Hematopoietic multipotent progenitor cell treated with erythropoietin and hydrocortisone succinate and interleukin-3 and kit ligand, for 8 days (in vitro differentiated cells): ENCODE results near the gene PSPC1.

ENCODE experiments used
- DNase-seq: peaks from one replicate; pipeline ENCODE4 v3.0.0-alpha.2; 2015

PSPC1 gene

DNA sequence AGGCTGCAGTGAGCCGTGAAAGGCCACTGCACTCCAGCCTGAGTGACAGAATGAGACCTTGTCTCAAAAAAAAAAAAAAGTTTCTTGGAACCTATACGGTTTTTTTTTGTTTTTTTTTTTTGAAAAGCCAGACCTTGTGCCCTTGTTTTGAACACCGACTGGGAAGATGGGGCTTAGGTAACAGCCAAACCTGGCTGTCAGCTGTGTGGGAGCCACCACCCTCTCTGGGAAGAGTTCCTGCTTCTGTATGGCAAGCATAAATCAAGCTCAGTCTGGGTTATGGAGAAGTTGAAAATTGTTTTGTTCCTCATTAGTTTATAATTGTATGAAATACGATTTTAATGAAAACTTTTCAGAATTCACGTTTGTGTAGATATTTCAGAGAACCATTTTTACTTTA lies 109.8 kb downstream of the PSPC1 start:
- DNase-seq = no peak

DNA sequence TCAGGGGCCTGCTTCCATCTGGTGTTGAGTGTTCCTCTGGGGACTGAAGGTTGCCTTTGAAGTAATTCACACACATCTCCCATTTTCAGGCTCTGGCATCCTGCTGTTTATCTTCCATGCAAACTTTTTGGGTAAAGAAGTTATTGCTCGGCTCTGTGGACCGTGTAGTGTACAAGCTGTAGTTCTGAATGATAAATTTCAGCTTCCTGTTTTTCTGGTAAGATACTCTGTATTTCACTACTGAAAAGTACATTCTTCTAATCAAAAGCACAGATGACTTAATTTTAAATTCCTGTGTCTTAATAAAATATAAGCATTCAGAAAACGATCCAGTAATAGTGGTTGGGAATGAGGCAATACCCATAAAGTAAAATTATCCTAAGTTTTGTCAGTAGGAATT lies 112.6 kb downstream of the PSPC1 start:
- no peak for DNase-seq

- DNase-seq = no peak
These were observed 114.0 kb downstream of the PSPC1 start for GRCh38 chr13:19668778-19669177.

DNA sequence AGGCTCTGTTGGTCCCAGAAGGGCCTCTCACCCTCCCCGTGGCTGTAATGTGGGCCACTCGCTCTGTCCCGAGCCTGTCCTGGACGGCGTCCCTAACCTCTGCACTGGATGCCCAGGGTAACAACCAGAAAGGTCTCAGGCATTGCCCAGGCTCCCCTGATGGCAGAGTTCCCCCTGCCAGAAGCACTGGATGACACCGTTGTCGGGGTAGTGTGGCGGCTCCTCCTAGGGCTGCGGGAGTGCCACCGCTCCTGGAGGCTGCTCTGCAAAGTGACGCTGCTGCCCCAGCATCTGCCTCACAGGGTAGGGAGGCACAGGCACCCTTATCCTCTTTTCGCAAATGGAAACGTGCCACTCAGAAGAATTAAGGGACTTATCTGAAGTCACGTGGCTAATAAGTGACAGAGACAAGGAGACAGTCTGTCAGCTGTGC lies 117.3 kb downstream of the PSPC1 start:
- no peak for DNase-seq

- no peak for DNase-seq
These were observed 118.1 kb downstream of the PSPC1 start for GRCh38 chr13:19664481-19665230.

DNA sequence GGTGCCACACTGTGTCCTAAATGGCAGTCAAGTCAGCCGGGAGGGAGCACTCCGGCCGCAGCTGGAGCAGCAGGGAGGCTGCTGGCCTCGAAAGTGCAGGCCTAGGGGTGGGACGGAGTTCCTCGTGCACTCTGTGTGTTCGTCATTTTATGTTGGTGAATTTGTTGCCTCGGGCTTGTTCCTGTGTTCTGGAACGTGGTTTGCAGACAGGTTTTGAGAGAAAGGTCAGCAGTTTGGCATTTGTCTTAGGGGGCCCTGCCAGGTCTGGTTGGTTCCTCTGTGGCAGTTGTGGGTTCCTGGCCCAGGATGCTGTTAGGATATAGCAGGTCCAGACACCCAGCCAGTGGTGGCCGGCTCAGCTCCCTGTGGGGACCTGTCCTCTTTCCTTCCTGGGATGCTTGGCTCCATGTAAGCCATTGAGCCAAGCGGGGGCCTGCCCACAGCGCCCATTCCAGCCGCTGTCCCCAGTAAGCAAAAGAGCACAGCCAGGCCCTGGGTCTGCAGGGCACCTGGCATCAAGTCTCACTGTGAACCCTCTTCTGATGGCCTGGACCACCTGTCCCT lies 119.2 kb downstream of the PSPC1 start:
- DNase-seq = no peak

GRCh38 chr13:19661561-19661960 lies 121.2 kb downstream of the PSPC1 start:
- DNase-seq = no peak

DNA sequence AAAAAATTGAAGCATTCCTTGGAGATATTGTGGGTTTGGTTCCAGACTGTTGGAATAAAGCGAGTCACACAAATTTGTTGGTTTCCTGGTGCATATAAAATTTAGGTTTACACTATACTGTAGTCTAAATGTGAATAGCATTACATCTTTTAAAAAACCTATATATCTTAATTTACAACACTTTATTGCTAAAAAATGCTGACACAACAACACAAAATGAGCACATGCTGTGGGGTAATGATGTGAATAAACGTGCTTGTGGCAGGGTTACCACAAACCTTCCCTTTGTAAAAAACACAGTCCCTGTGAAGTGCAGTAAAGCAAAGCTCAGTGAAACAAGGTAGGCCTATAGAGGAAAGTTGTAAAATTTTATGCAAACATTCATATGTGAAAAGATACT lies 121.6 kb downstream of the PSPC1 start:
- DNase-seq = no peak

DNA sequence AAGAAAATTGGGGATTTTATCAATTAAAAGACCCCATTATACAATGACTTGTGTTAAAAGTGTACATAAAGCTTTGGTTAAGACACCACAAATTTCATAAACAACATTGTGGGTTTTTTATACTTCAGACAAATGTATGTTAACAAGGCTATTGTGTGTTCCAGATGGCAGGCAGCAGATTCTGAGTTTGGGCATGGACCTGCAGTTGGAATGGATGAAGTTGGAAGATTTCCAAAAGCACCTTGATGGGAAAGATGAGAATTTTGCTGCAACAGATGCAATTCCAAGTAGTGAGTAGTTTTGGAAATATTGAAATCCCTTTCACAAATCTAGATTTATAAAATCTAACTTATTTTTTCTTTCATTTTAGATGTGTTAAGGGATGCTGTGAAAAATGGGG lies 123.9 kb downstream of the PSPC1 start:
- DNase-seq = no peak

GRCh38 chr13:19657872-19658591 lies 124.7 kb downstream of the PSPC1 start:
- DNase-seq = no peak
